HepG2 (cell line): Measurements from ENCODE around the gene LSM12. TPM values are rescaled to one million over a fixed set of nuclear protein-coding genes. Genes with fewer than 3 reads are reported as not detected.

ENCODE experiments used
- ATF2 ChIP-seq: sonication (generic); formaldehyde crosslinking; IDR thresholded peaks from 2 replicates; pipeline ENCODE4 v1.4.0; 2020; ENCODE audit warnings: missing genetic modification reagents
- CCDC6 ChIP-seq: sonication (generic); formaldehyde crosslinking; IDR thresholded peaks from 2 replicates; pipeline ENCODE4 v1.8.1; 2022; ENCODE audit warnings: mild to moderate bottlenecking, missing genetic modification reagents, moderate library complexity
- CREB1 ChIP-seq, 2 experiments: fragments of 450-650 bp in 1 of 2; IDR thresholded peaks; 2 replicates each; pipeline ENCODE4 v1.6.1; 2016 to 2017; ENCODE audit warnings: control low read depth in 1 of 2, mild to moderate bottlenecking in 1 of 2, missing compliant biosample characterization in 1 of 2, missing genetic modification characterization in 1 of 2
- GABPB1 ChIP-seq: IDR thresholded peaks from 2 replicates; pipeline ENCODE4 v1.6.1; 2016; ENCODE audit warnings: mild to moderate bottlenecking, missing genetic modification reagents, moderate library complexity, missing compliant biosample characterization
- HCFC1 ChIP-seq: fragments of 150-350 bp; IDR thresholded peaks from 2 replicates; pipeline ENCODE4 v1.6.1; 2014; ENCODE audit warnings: low read depth, low read length
- MEIS2 ChIP-seq: sonication (generic); formaldehyde crosslinking; IDR thresholded peaks from 2 replicates; pipeline ENCODE4 v1.9.0; 2021; ENCODE audit warnings: mild to moderate bottlenecking, missing genetic modification reagents
- NFE2L2 ChIP-seq: fragments of 150-350 bp; IDR thresholded peaks from 2 replicates; pipeline ENCODE4 v1.6.1; 2014; ENCODE audit warnings: low read length
- NR3C1 ChIP-seq: sonication (generic); formaldehyde crosslinking; IDR thresholded peaks from 2 replicates; pipeline ENCODE4 v1.4.0; 2020; ENCODE audit warnings: missing genetic modification reagents
- SALL1 ChIP-seq: sonication (generic); formaldehyde crosslinking; IDR thresholded peaks from 2 replicates; pipeline ENCODE4 v1.8.0; 2022; ENCODE audit warnings: mild to moderate bottlenecking, missing genetic modification reagents
- SATB2 ChIP-seq: sonication (generic); formaldehyde crosslinking; IDR thresholded peaks from 2 replicates; pipeline ENCODE4 v1.5.0; 2020; ENCODE audit warnings: missing genetic modification reagents
- SP140L ChIP-seq: sonication (generic); formaldehyde crosslinking; IDR thresholded peaks from 2 replicates; pipeline ENCODE4 v1.4.0; 2020; ENCODE audit warnings: missing genetic modification reagents, borderline replicate concordance
- SRSF4 ChIP-seq: fragments of 200-400 bp; formaldehyde crosslinking; IDR thresholded peaks from one replicate; pipeline ENCODE4 v1.6.1; 2018; ENCODE audit warnings: mild to moderate bottlenecking, low read depth, low read length, moderate library complexity; ENCODE audit not compliant: poor library complexity, severe bottlenecking
- TFDP2 ChIP-seq: sonication (generic); formaldehyde crosslinking; IDR thresholded peaks from 2 replicates; pipeline ENCODE4 v1.4.0; 2020; ENCODE audit warnings: missing genetic modification reagents
- ZNF740 ChIP-seq: sonication (generic); formaldehyde crosslinking; IDR thresholded peaks from 2 replicates; pipeline ENCODE4 v1.4.0; 2020; ENCODE audit warnings: missing genetic modification reagents
- ZNF773 ChIP-seq: sonication (generic); formaldehyde crosslinking; IDR thresholded peaks from 2 replicates; pipeline ENCODE4 v1.4.0; 2020; ENCODE audit warnings: missing genetic modification reagents, borderline replicate concordance
- ZNF883 ChIP-seq: sonication (generic); formaldehyde crosslinking; IDR thresholded peaks from 2 replicates; pipeline ENCODE4 v1.5.1; 2020; ENCODE audit warnings: mild to moderate bottlenecking, missing genetic modification reagents; ENCODE audit errors: not compliant biosample characterization
- polyA plus RNA-seq, 8 experiments: library from polyadenylated mRNA; depleted of rRNA in 3 of 8; stranded (reverse) in 7 of 8; unstranded in 1 of 8; fragments of >200 nt; fragmentation: Illumina TruSeq in 4 of 8; extraction: Trizol in 4 of 8; gene quantifications; 2 replicates each; pipeline versions ENCODE4 v1.2.1 to v1.2.3, GENCODE V29; 2011 to 2016; ENCODE audit warnings: low read depth in 4 of 8, missing spikeins in 1 of 8, mixed read lengths in 1 of 8; ENCODE audit not compliant: insufficient read depth in 1 of 8
- total RNA-seq, 5 experiments: library from RNA; depleted of rRNA; stranded (reverse); fragments of >200 nt; fragmentation: Illumina TruSeq; extraction: Trizol; gene quantifications; 2 replicates each; pipeline ENCODE4 v1.2.3, GENCODE V29; 2016; ENCODE audit warnings: low read depth in 1 of 5
- TF ChIP-seq, protein P1 (sequence below): sonication (generic); formaldehyde crosslinking; conservative IDR thresholded peaks from 2 replicates; pipeline ENCODE4 v1.8.0; 2022; ENCODE audit warnings: mild to moderate bottlenecking, moderate library complexity, missing genetic modification reagents
- TF ChIP-seq, protein P2 (sequence below): sonication (generic); formaldehyde crosslinking; IDR thresholded peaks from 2 replicates; pipeline ENCODE4 v1.4.0; 2020; ENCODE audit warnings: low read depth, mild to moderate bottlenecking, missing genetic modification reagents
- TF ChIP-seq, protein P3 (sequence below): sonication (generic); formaldehyde crosslinking; conservative IDR thresholded peaks from 2 replicates; pipeline ENCODE4 v1.8.0; 2022; ENCODE audit warnings: low read depth, missing genetic modification reagents

LSM12 gene
- total and polyA plus RNA-seq, 2 of the 13 experiments (the other 11 are each of a cell fraction or from before 2014, with no cell fraction given): 52.8 to 55.7 TPM

DNA sequence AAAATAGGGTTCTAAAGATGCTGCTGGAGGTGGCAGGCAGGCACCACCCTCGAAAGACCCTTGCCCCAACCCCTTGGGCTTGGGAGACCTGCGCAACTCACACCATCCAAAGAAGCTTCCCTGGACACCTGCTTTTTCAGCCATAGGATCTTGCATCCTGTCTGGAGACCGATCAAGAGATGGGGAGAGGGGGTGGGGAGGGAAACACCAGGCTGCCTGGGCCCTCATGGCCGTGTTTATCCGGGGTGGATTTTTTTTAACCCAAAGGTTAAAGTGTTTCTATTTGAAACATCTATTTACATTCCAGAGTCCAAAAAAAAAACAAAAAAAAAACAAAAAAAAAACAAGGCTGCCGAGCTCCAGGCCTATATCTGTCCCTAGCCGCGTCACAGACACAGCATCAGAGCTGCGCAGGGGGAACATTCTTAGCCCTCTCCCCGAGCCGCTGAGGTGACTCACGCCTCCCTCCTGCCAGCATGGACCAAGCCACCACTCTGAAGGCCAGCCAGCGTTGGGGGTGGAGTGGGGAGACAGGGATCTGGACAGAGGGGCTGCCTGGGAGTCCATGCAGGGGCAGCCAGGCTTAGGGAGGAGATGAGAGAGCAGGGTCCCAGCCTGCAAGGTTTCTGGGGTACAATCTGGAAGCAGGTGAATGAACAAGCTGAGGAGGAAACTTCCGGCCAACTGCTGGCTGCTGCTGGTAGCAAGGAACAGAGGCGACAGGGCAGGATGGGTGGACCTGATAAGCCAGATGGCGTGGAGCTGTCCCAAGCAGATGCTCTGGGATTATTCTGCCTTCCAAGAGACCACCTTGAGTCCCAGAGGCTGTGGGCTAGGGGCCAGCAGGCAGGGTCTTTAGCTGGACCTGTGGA, 42.2 kb upstream of the LSM12 start (continued):
- TF ChIP-seq, protein P1, sequence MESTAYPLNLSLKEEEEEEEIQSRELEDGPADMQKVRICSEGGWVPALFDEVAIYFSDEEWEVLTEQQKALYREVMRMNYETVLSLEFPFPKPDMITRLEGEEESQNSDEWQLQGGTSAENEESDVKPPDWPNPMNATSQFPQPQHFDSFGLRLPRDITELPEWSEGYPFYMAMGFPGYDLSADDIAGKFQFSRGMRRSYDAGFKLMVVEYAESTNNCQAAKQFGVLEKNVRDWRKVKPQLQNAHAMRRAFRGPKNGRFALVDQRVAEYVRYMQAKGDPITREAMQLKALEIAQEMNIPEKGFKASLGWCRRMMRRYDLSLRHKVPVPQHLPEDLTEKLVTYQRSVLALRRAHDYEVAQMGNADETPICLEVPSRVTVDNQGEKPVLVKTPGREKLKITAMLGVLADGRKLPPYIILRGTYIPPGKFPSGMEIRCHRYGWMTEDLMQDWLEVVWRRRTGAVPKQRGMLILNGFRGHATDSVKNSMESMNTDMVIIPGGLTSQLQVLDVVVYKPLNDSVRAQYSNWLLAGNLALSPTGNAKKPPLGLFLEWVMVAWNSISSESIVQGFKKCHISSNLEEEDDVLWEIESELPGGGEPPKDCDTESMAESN: peak; percentile 60; the same call in 1 of the 2 replicates
- TF ChIP-seq ZNF740 (peak; percentile 71; the same call in 1 of the 2 replicates), GABPB1 (CRISPR knock-in tag) (peak; percentile 67), ATF2 (CRISPR knock-in tag) (peak; percentile 35; the same call in 1 of the 2 replicates), ZNF773 (no peak), MEIS2 (CRISPR knock-in tag) (no peak; the same call in 1 of the 2 replicates), SRSF4 (no peak), ZNF883 (peak; percentile 58), NR3C1 (CRISPR knock-in tag) (no peak), CREB1 (IDR thresholded peaks at IDR 0.05) (peak; percentile 91), CREB1 (CRISPR knock-in tag; IDR thresholded peaks at IDR 0.05) (peak; percentile 83), SALL1 (CRISPR knock-in tag) (peak; percentile 91), NFE2L2 (no peak), SATB2 (CRISPR knock-in tag) (no peak), HCFC1 (no peak), CCDC6 (CRISPR knock-in tag) (no peak), TFDP2 (CRISPR knock-in tag) (peak; percentile 72), SP140L (CRISPR knock-in tag) (peak; percentile 75; the same call in 1 of the 2 replicates)
- TF ChIP-seq, protein P2, sequence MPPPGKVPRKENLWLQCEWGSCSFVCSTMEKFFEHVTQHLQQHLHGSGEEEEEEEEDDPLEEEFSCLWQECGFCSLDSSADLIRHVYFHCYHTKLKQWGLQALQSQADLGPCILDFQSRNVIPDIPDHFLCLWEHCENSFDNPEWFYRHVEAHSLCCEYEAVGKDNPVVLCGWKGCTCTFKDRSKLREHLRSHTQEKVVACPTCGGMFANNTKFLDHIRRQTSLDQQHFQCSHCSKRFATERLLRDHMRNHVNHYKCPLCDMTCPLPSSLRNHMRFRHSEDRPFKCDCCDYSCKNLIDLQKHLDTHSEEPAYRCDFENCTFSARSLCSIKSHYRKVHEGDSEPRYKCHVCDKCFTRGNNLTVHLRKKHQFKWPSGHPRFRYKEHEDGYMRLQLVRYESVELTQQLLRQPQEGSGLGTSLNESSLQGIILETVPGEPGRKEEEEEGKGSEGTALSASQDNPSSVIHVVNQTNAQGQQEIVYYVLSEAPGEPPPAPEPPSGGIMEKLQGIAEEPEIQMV (CRISPR knock-in tag): 0 out of 2 replicates have a peak, but pooled peaks have one; percentile 62
- TF ChIP-seq, protein P3, sequence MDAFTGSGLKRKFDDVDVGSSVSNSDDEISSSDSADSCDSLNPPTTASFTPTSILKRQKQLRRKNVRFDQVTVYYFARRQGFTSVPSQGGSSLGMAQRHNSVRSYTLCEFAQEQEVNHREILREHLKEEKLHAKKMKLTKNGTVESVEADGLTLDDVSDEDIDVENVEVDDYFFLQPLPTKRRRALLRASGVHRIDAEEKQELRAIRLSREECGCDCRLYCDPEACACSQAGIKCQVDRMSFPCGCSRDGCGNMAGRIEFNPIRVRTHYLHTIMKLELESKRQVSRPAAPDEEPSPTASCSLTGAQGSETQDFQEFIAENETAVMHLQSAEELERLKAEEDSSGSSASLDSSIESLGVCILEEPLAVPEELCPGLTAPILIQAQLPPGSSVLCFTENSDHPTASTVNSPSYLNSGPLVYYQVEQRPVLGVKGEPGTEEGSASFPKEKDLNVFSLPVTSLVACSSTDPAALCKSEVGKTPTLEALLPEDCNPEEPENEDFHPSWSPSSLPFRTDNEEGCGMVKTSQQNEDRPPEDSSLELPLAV (CRISPR knock-in tag): no peak
